Nephron (organoid): ENCODE data around the gene CTIF.
A peak's percentile ranks its signal among the peaks of the same experiment; 100 is the strongest.

Experiments used
- H3K27ac Mint-ChIP-seq, 3 experiments: 2 replicates each; pipeline ENCODE4 v1.8.0; 2020; ENCODE audit warnings: mixed read lengths in 3 of 3, mild to moderate bottlenecking in 2 of 3, moderate library complexity in 1 of 3
- H3K27me3 Mint-ChIP-seq: 2 replicates; pipeline ENCODE4 v1.8.0; 2021; ENCODE audit warnings: low read depth, mild to moderate bottlenecking, moderate library complexity, mixed read lengths
- H3K36me3 Mint-ChIP-seq: 2 replicates; pipeline ENCODE4 v1.8.0; 2020; ENCODE audit warnings: low read depth, mixed read lengths
- H3K4me1 Mint-ChIP-seq: 2 replicates; pipeline ENCODE4 v1.8.0; 2020; ENCODE audit warnings: mixed read lengths
- H3K4me3 Mint-ChIP-seq, 3 experiments: 2 replicates each; pipeline ENCODE4 v1.8.0; 2020; ENCODE audit warnings: mild to moderate bottlenecking in 3 of 3, mixed read lengths in 3 of 3, moderate library complexity in 2 of 3
- H3K9me3 Mint-ChIP-seq: 2 replicates; pipeline ENCODE4 v1.8.0; 2020; ENCODE audit warnings: mixed read lengths
- CTCF ChIP-seq, 3 experiments: fragments of 200-600 bp; sonication (generic); IDR thresholded peaks; one replicate each; pipeline ENCODE4 v1.5.0; 2021; ENCODE audit warnings: antibody characterized with exemption in 3 of 3; ENCODE audit not compliant: unreplicated experiment in 3 of 3

Gene CTIF

GRCh38 chr18:48571639-48572384 is 33.0 kb downstream of the CTIF start:
- peaks cover 2% of the 10 kb centered on the region for H3K9me3 Mint-ChIP-seq
- H3K4me3 Mint-ChIP-seq = no peak overlapping the region
- H3K4me1 Mint-ChIP-seq = peaks cover 46% of the 10 kb centered on the region
- no peak for TF ChIP-seq CTCF (IDR thresholded peaks at IDR 0.05; ENCODE audit: unreplicated experiment in 3 of 3)
- H3K27ac Mint-ChIP-seq = no peak overlapping the region
- peaks cover 12% of the 10 kb centered on the region for H3K36me3 Mint-ChIP-seq
- peaks cover 3% of the 10 kb centered on the region for H3K27me3 Mint-ChIP-seq

DNA sequence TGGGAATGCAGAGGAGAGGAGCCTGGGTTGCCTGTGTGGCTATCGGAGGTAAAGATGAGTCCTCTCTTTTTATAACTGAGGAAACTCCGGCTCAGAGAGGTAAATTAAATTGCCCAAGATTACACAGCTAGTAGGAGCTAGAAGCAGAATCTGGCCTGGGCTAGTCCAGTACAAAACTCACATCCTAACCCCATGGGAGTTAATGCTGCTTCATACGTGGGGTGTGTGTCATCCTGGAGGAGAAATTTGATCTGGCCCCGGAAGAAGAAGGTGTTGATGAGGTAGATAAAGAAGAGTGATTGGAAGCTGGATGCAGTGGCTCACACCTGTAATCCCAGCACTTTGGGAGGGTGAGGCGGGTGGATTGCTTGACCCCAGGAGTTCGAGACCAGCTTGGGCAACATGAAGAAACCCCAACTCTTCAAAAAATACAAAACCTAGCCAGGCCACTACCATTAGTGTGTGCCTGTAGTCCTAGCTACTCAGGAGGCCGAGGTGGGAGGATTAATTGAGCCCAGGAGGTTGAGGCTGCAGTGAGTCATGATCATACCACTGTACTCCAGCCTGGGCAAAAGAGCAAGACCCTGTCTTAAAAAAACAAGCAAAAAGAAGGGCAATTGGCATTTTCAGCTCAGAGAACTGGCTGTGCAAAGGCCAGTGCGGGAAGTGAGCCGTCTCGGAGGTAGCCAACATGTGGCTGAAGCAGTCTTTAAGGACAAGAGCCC is 33.7 kb downstream of the CTIF start:
- peaks cover 2% of the 10 kb centered on the region for H3K9me3 Mint-ChIP-seq
- peak overlapping the region in 2 of 3 experiments; percentile 8 to 66 for H3K27ac Mint-ChIP-seq
- H3K4me1 Mint-ChIP-seq = peaks cover 39% of the 10 kb centered on the region
- H3K4me3 Mint-ChIP-seq = no peak overlapping the region
- TF ChIP-seq CTCF (IDR thresholded peaks at IDR 0.05; ENCODE audit: unreplicated experiment in 3 of 3) = no peak
- peaks cover 12% of the 10 kb centered on the region for H3K36me3 Mint-ChIP-seq
- peaks cover 3% of the 10 kb centered on the region for H3K27me3 Mint-ChIP-seq

GRCh38 chr18:48573632-48574283 is 34.9 kb downstream of the CTIF start:
- peaks cover 3% of the 10 kb centered on the region for H3K27me3 Mint-ChIP-seq
- peak overlapping the region; percentile 3 to 66 (median 9) for H3K27ac Mint-ChIP-seq
- TF ChIP-seq CTCF (IDR thresholded peaks at IDR 0.05; ENCODE audit: unreplicated experiment in 3 of 3) = no peak

DNA sequence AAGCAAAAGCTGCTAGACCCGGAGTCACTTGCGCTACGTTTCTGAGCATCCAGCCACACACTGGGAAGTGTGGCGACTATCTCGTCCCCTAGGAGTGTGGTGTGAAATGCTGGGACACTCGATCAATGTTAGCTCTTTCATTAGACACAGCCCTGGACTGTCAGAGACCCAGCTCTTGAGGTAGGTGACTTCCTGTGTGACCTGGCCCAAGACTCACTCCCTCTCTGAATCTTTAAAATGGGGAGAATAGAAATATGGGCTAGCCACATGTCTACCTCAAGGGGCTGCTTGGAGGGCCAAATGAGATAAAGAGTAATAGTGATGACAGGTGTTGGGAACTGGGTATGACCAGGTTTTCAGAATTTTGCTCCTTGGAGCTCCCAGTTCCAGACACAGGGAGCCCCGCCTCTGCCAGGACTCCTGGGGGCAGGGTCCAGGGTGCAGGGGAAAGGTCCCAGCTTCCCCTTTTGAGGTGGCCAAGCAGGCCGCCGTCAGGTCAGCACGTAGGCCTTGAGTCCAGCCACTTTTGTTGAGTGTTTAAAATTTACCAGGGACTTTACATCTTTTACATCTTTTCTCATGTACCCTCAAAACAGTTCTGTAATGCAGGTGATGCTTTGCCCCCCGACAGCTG is 36.0 kb downstream of the CTIF start:
- Mint-ChIP-seq H3K36me3 (peaks cover 20% of the 10 kb centered on the region), H3K9me3 (peaks cover 7% of the 10 kb centered on the region), H3K27ac (peak overlapping the region; percentile 41 to 78 (median 71)), H3K27me3 (peaks cover 3% of the 10 kb centered on the region), H3K4me3 (no peak overlapping the region), H3K4me1 (peaks cover 33% of the 10 kb centered on the region)
- TF ChIP-seq CTCF (IDR thresholded peaks at IDR 0.05; ENCODE audit: unreplicated experiment in 3 of 3) = no peak

More at GRCh38 chr18:48573632-48574283, 34.9 kb downstream of the CTIF start:
- H3K9me3 Mint-ChIP-seq = peaks cover 6% of the 10 kb centered on the region
- H3K36me3 Mint-ChIP-seq = peaks cover 15% of the 10 kb centered on the region
- H3K4me1 Mint-ChIP-seq = peaks cover 33% of the 10 kb centered on the region
- H3K4me3 Mint-ChIP-seq = no peak overlapping the region

DNA sequence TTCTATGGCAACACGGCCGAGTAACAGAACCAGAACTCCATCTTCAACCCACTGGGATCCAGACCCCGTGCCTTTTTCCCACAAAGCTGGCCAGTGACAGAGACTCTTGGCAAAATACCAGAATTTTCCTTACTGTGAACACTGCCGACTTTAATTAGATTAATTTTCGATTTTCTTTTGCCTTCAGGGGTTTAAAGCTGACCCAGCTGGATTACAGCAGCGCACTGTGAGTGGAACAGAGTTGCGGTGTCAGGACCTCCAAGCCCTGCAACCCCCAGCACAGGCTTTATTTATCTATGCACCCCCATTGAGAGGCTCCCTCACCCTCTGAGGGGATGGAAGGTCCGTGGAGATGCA is 36.4 kb downstream of the CTIF start:
- Mint-ChIP-seq H3K9me3 (peaks cover 7% of the 10 kb centered on the region), H3K27ac (peak overlapping the region; percentile 41 to 78 (median 71)), H3K4me1 (peaks cover 33% of the 10 kb centered on the region), H3K27me3 (peaks cover 3% of the 10 kb centered on the region), H3K4me3 (no peak overlapping the region), H3K36me3 (peaks cover 20% of the 10 kb centered on the region)
- no peak for TF ChIP-seq CTCF (IDR thresholded peaks at IDR 0.05; ENCODE audit: unreplicated experiment in 3 of 3)
